ENCODE data around the gene SLC2A14.

DNA sequence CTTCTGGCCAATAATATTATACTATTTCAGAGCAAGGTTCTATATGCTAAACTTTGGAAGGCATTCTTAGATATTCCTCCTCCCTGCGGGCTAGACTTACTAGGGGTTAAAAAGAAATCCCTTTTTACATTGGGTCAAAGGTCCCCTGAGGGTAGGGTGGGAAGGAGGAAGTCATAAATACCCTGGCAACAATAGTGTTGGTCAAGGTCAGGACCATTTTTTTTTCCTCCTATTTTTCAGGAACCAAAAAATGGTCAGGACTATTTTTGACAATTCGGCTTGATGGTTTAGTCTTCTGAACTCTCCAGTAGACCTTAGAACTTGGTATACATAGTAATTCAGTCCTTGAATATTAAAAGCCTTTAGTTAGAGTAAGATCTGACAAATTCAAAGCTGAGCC is 88.0 kb downstream of the SLC2A14 start:
- TF ChIP-seq CTCF (conservative IDR thresholded peaks at IDR 0.05) (no peak), EZH2 (IDR thresholded peaks at IDR 0.05; ENCODE audit: low read depth) (no peak)

Measured in PC-9 (cell line).